Thymus (tissue), 14 donors: ENCODE measurements around the gene PMPCB. TPM values are rescaled to one million over a fixed set of nuclear protein-coding genes. Genes with fewer than 3 reads are reported as not detected.
"Not testable (repeated sequence)": the region's sequence is repeated elsewhere in the genome, so short reads cannot be mapped to it uniquely, and the experiment has no call there.

Experiments used
- DNase-seq, 9 donors: peaks; one replicate each; pipeline ENCODE4 v3.0.0-alpha.2; 2013; ENCODE audit warnings: low spot score in 9 of 9, low read depth in 6 of 9, missing footprints in 1 of 9
- H3K27ac ChIP-seq, 2 donors: one replicate each; pipeline ENCODE4 v1.5.1; 2013; ENCODE audit warnings: control low read depth in 1 of 2, low read depth in 1 of 2, low read length in 1 of 2, mild to moderate bottlenecking in 1 of 2, moderate library complexity in 1 of 2
- H3K27me3 ChIP-seq, 2 donors: one replicate each; pipeline ENCODE4 v1.5.1; 2013; ENCODE audit warnings: low read length in 1 of 2; ENCODE audit not compliant: control insufficient read depth in 2 of 2, insufficient read depth in 1 of 2
- H3K36me3 ChIP-seq, 2 donors: one replicate each; pipeline ENCODE4 v1.5.1; 2013; ENCODE audit warnings: low read length in 1 of 2, mild to moderate bottlenecking in 1 of 2, moderate library complexity in 1 of 2; ENCODE audit not compliant: control insufficient read depth in 2 of 2, insufficient read depth in 2 of 2
- H3K4me1 ChIP-seq, 2 donors: one replicate each; pipeline ENCODE4 v1.5.1; 2013; ENCODE audit warnings: low read length in 2 of 2; ENCODE audit not compliant: control insufficient read depth in 2 of 2, insufficient read depth in 2 of 2
- H3K4me3 ChIP-seq, 2 donors: one replicate each; pipeline ENCODE4 v1.5.1; 2013; ENCODE audit warnings: low read length in 2 of 2, control low read depth in 1 of 2, mild to moderate bottlenecking in 1 of 2
- H3K9me3 ChIP-seq, 2 donors: one replicate each; pipeline ENCODE4 v1.5.1; 2013; ENCODE audit warnings: low read length in 1 of 2, mild to moderate bottlenecking in 1 of 2; ENCODE audit not compliant: control insufficient read depth in 2 of 2, insufficient read depth in 1 of 2
- WGBS: extraction: QIAGEN DNeasy Blood & Tissue Kit; methylation state at CpG from one replicate; pipeline ENCODE4 v1.1.7; 2013; 5-methylcytosine and 5-hydroxymethylcytosine counted together
- long read RNA-seq, 10 donors: transcript quantifications; one replicate each; lab custom pipeline, GENCODE V29; 2026
- polyA plus RNA-seq: library from polyadenylated mRNA; stranded (reverse); fragments of 200-250 nt; gene quantifications from one replicate; pipeline ENCODE4 v1.2.3, GENCODE V29; 2013
- total RNA-seq: library from RNA; stranded (reverse); fragments of 120-200 nt; gene quantifications from one replicate; pipeline ENCODE4 v1.2.4, GENCODE V29; 2013
- donor health status: healthy.

The PMPCB gene, protein sequence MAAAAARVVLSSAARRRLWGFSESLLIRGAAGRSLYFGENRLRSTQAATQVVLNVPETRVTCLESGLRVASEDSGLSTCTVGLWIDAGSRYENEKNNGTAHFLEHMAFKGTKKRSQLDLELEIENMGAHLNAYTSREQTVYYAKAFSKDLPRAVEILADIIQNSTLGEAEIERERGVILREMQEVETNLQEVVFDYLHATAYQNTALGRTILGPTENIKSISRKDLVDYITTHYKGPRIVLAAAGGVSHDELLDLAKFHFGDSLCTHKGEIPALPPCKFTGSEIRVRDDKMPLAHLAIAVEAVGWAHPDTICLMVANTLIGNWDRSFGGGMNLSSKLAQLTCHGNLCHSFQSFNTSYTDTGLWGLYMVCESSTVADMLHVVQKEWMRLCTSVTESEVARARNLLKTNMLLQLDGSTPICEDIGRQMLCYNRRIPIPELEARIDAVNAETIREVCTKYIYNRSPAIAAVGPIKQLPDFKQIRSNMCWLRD
- total RNA-seq (67.7 TPM), polyA plus RNA-seq (70.7 TPM)
- long read RNA-seq, donor 1, partial matches to known transcripts, result 11 of 13 reads
- long read RNA-seq, donor 1, other reads (novel, unspliced or antisense), result 0 of 13 reads
- long read RNA-seq, donor 2, result 0 reads
- long read RNA-seq, donor 3, transcript PMPCB-202 (12 exons, 1,714 nt), result minor isoform, 8 of 177 reads
- long read RNA-seq, donor 3, transcript PMPCB-201 (13 exons, 2,472 nt), result major isoform, 27 of 177 reads
- long read RNA-seq, donor 3, partial matches to known transcripts, result 138 of 177 reads
- long read RNA-seq, donor 3, other reads (novel, unspliced or antisense), result 0 of 177 reads
- long read RNA-seq, donor 4, transcript PMPCB-201 (13 exons, 2,472 nt), result major isoform, 9 of 37 reads
- long read RNA-seq, donor 4, partial matches to known transcripts, result 26 of 37 reads
- long read RNA-seq, donor 4, other reads (novel, unspliced or antisense), result 0 of 37 reads
- long read RNA-seq, donor 5, transcript PMPCB-201 (13 exons, 2,472 nt), result major isoform, 39 of 206 reads
- long read RNA-seq, donor 5, partial matches to known transcripts, result 159 of 206 reads
- long read RNA-seq, donor 5, other reads (novel, unspliced or antisense), result 0 of 206 reads
- long read RNA-seq, donor 6, transcript PMPCB-201 (13 exons, 2,472 nt), result major isoform, 17 of 68 reads
- long read RNA-seq, donor 6, partial matches to known transcripts, result 45 of 68 reads
- long read RNA-seq, donor 6, other reads (novel, unspliced or antisense), result 0 of 68 reads
- long read RNA-seq, donor 7, transcript PMPCB-201 (13 exons, 2,472 nt), result major isoform, 26 of 108 reads
- long read RNA-seq, donor 7, partial matches to known transcripts, result 78 of 108 reads
- long read RNA-seq, donor 7, other reads (novel, unspliced or antisense), result 0 of 108 reads
- long read RNA-seq, donor 8, transcript PMPCB-201 (13 exons, 2,472 nt), result major isoform, 11 of 40 reads
- long read RNA-seq, donor 8, partial matches to known transcripts, result 27 of 40 reads
- long read RNA-seq, donor 8, other reads (novel, unspliced or antisense), result 0 of 40 reads
- long read RNA-seq, donor 9, transcript PMPCB-201 (13 exons, 2,472 nt), result major isoform, 13 of 94 reads
- long read RNA-seq, donor 9, partial matches to known transcripts, result 73 of 94 reads
- long read RNA-seq, donor 9, other reads (novel, unspliced or antisense), result 6 of 94 reads
- long read RNA-seq, donor 10, transcript PMPCB-201 (13 exons, 2,472 nt), result major isoform, 20 of 47 reads
- long read RNA-seq, donor 10, partial matches to known transcripts, result 26 of 47 reads
- long read RNA-seq, donor 10, other reads (novel, unspliced or antisense), result 0 of 47 reads

DNA sequence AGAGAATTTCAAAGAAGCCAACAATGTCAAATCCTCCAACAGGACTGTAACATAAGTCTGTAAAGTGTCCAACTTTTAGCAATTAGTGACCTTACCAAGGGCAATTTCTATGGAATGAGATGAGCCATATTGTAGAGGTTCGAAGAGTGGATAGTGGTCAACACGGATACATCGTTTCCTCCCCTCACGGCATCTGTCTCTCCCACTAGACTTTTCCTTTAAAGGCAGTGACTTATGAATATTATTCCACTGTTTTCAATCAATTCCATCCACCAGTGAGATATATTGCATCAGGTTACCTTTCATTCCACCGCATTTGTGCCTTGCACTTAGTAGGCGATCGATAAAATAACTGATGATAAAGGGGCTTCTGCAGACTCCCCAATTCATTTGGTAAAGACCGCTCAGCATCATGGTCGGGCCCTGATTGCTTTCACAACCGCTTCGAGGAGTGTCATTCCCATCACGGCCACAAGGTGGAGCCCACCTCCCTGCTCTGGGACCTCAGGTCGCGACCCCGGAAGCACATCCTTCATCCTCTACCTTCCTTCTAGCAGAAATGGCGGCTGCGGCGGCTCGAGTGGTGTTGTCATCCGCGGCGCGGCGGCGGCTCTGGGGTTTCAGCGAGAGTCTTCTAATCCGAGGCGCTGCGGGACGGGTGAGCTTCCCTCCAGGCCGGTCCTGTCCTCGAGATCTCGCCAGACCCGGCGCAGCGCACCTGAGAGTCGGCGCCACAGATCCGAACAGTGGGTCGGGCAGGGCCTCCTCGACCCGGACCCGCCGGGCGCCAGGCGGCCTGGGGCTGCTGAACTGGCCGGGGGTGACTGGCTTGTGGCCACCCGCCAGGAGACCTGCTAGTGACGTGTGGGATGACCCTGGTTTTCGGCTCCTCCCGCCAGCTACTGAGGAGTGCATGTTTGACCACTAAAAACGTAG, at the start of gene PMPCB:
Gene PMPCB (plus strand): TSS at position 535 of the 936 bp plus-strand sequence. CDS start 25 bp downstream, at position 560.
- Histone ChIP-seq H3K36me3 (peaks cover 20 to 29% of the 10 kb centered on the region in 2 donors), H3K27me3 (no peaks in the 10 kb centered on the region), H3K4me3 (peak within 1 kb of the TSS; percentile 78 to 97), H3K27ac (peak within 1 kb of the TSS; percentile 86 to 87), H3K4me1 (peaks cover 6 to 7% of the 10 kb centered on the region in 2 donors), H3K9me3 (no peaks in the 10 kb centered on the region)
- peak; percentile 82 to 97 (median 94) for DNase-seq
- WGBS, result 6% methylated on average over 52 of the region's 52 CpGs

DNA sequence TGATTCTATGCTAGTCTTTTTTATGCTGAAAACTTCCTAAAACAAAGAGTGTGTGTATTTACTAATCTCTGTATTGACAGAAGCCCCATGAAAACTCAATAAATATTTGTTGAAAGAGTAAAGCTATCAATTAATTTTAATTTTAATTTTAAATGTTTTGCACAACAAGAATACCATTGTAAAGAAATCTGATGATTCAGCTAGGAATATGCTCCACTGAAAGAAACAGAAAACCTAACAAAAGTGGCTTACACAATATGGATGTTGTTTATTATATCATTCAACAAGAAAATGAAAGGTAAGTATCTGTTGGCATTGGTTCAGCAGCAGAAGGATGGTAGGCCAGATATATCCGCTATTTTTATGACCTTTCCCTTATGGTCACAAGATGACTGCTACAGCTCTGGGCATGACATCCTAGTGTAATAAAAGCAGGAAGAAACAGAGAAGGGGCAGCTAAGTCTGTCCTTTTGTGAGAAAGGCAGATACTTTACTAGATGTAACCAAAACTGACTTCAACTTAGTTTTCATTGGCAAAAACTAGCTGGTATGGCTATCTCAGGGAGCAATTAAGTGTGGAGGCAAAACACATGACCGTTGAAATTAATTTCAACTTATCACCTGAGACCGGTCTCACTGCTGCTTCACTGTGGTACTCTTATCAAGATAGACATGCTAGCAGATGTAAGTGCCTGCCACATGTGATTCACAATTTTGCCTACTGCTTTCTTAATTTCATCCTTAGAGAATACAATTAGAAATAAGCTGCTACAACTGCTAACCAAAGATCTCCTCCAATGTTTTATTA, 43.3 kb upstream of the PMPCB start:
- not testable (repeated sequence) for H3K36me3 ChIP-seq, H3K27me3 ChIP-seq, H3K9me3 ChIP-seq, H3K27ac ChIP-seq, H3K4me3 ChIP-seq, H3K4me1 ChIP-seq, DNase-seq
- WGBS, result 79% methylated on average over 3 of the region's 3 CpGs

DNA sequence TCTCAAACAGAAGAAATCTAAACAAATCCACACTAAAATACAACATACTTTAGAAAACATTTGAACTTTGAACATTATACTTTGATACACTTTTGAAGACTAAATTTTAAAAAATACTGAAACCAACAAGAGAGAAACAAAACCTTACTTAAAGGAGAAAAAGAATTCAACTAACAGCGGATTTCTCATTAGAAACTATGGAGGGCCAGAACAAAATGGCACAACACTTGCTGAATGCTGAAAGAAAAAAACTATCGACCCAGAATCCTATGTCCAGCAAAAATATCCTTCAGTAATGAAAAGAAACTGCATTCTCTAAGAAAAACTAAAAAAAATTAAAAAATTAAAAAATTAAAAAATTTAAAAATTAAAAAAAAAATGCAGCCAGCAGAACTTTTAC, 33.2 kb upstream of the PMPCB start:
- not testable (repeated sequence) for H3K27me3 ChIP-seq, H3K4me3 ChIP-seq, H3K27ac ChIP-seq, H3K9me3 ChIP-seq, DNase-seq, H3K4me1 ChIP-seq, H3K36me3 ChIP-seq
- WGBS, result 97% methylated on average over 2 of the region's 2 CpGs

DNA sequence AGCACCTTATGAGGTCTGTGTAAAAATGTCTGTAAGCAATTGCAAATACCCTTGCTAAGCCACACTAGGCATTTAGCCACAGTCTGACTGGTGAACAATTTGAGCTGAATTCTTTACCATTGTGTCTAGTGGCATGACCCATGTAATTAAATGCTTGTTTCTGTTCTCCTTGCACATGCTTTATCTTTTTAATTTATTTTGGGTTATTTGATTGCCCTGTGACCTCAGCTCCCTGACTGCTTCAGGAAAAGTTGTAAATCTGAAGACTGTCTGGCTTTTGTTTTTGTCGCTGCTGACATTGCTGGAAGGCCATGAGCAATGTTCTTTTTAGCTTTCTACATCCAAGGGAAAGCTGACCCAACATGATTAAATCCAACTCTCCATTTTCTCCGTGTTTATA, 31.0 kb upstream of the PMPCB start:
- not testable (repeated sequence) for H3K36me3 ChIP-seq
- 82% methylated on average over 2 of the region's 2 CpGs for WGBS

DNA sequence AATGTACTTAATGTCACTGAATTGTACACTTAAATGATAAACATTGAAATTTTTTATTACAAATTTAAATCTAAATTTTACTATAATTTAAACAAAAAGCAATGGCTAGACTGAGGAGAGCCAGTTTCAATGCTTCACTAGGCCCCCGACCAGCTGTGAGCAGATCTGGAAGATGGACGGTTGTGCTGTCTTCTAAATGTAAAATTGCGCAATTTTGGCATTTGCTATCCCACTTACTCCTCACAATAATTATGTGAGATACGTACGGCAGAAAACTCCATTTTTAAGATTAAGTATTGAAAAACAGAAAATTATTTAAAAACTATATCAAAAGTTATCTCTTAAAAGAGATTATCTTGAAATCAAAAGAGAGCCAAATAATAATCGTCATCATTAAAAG, 23.9 kb upstream of the PMPCB start:
- not testable (repeated sequence) for H3K4me3 ChIP-seq, H3K9me3 ChIP-seq, H3K27ac ChIP-seq, H3K4me1 ChIP-seq, DNase-seq, H3K36me3 ChIP-seq, H3K27me3 ChIP-seq
- WGBS, result 96% methylated on average over 6 of the region's 6 CpGs

More for the DNA sequence above, 31.0 kb upstream of the PMPCB start:
- H3K27ac ChIP-seq, H3K27me3 ChIP-seq, H3K9me3 ChIP-seq, H3K4me3 ChIP-seq, H3K4me1 ChIP-seq, DNase-seq: not testable (repeated sequence)

DNA sequence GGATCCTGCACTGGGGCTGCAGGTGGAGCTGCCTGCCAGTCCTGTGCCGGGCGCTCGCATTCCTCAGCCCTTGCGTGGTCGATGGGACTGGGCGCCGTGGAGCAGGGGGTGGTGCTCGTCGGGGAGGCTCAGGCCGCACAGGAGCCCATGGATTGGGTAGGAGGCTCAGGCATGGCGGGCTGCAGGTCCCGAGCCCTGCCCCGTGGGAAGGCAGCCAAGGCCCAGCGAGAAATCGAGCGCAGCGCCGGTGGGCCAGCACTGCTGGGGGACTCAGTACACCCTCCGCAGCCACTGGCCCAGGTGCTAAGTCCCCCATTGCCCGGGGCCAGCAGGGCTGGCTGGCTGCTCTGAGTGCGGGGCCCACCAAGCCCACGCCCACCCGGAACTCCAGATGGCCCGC, 22.4 kb upstream of the PMPCB start:
- DNase-seq, result not testable (repeated sequence)

DNA sequence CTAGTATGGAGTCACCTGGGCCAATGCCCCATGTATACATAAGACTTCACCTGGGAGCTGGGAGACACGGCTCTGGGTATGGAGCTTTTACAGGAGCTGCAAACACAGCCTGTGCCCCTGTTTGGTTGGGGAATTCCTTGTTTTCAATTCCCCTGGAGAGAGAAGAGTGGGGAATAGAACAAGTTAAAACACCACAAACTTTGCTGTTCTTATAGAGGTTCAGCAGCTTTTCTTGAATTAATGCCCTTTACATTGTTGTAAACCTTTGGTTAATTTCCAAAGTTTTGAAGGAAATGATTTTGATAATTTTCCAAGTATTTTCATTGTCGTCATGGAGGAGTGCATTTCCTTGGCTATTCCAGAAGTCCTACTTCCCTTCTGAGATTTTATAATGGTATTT, 19.0 kb upstream of the PMPCB start:
- not testable (repeated sequence) for DNase-seq, H3K4me1 ChIP-seq, H3K27ac ChIP-seq, H3K36me3 ChIP-seq, H3K27me3 ChIP-seq, H3K4me3 ChIP-seq, H3K9me3 ChIP-seq
- WGBS, result 92% methylated on average over 2 of the region's 2 CpGs

More for the DNA sequence above, 22.4 kb upstream of the PMPCB start:
- not testable (repeated sequence) for H3K9me3 ChIP-seq, H3K4me3 ChIP-seq, H3K27me3 ChIP-seq, H3K27ac ChIP-seq, H3K4me1 ChIP-seq, H3K36me3 ChIP-seq
- WGBS, result 98% methylated on average over 24 of the region's 24 CpGs
